Lower lobe of right lung (tissue), 2 donors: ENCODE data around the gene ZNF439. TPM values are rescaled to one million over a fixed set of nuclear protein-coding genes. Genes with fewer than 3 reads are reported as not detected.

ENCODE experiments used
- ATAC-seq, 2 donors: fragments of 200-7000 bp; cut with Tn5 transposase; one replicate each; pipeline ENCODE4 v1.9.1; 2020 to 2022; ENCODE audit warnings: mild to moderate bottlenecking in 2 of 2, moderate library complexity in 2 of 2
- DNase-seq: peaks from one replicate; pipeline ENCODE4 v3.0.0-alpha.2; 2020
- H3K27ac ChIP-seq: fragments of 200-600 bp; one replicate; pipeline ENCODE4 v1.8.0; 2022
- H3K27me3 ChIP-seq: fragments of 200-600 bp; one replicate; pipeline ENCODE4 v1.8.0; 2022; ENCODE audit warnings: low read depth
- H3K36me3 ChIP-seq: fragments of 200-600 bp; one replicate; pipeline ENCODE4 v1.8.0; 2022; ENCODE audit warnings: mild to moderate bottlenecking
- H3K4me1 ChIP-seq: fragments of 200-600 bp; one replicate; pipeline ENCODE4 v1.8.0; 2022
- H3K4me3 ChIP-seq: fragments of 200-600 bp; one replicate; pipeline ENCODE4 v1.8.0; 2022; ENCODE audit warnings: mild to moderate bottlenecking
- H3K9me3 ChIP-seq: fragments of 200-600 bp; one replicate; pipeline ENCODE4 v1.8.0; 2022
- CTCF ChIP-seq: fragments of 200-600 bp; IDR thresholded peaks from one replicate; pipeline ENCODE4 v1.8.0; 2022; ENCODE audit warnings: antibody characterized with exemption, mild to moderate bottlenecking
- intact Hi-C: fragments of 100-400 bp; cut with DNase I; formaldehyde crosslinking; loops from one replicate; pipeline ENCODE4 v1.11.0; 2022
- long read RNA-seq: library from polyadenylated mRNA; unstranded; transcript quantifications from one replicate; pipeline ENCODE4 v2.0.0, GENCODE V29; 2021
- total RNA-seq: library from RNA; stranded (reverse); fragmentation: NEBNext Ultra II Directional; extraction: Animal tissue kit (Norgen Biotek cat#: 25700); gene quantifications from one replicate; pipeline ENCODE4 v1.2.1, GENCODE V29; 2021
- donor health status: DM: no; HTN: yes; CAD: no; lungs with severe emphysema.

Gene ZNF439
- 11.2 TPM for total RNA-seq
- long read RNA-seq, partial matches to known transcripts, result 0 of 14 reads
- long read RNA-seq, other reads (novel, unspliced or antisense), result 10 of 14 reads

- intact Hi-C loops, result no loop called here
- no peak for TF ChIP-seq CTCF
- Histone ChIP-seq H3K4me1 (peaks cover 18% of the 10 kb centered on the region), H3K36me3 (no peaks in the 10 kb centered on the region), H3K27ac (peak within 1 kb of the TSS; percentile 75), H3K9me3 (no peaks in the 10 kb centered on the region), H3K27me3 (no peaks in the 10 kb centered on the region), H3K4me3 (peak within 1 kb of the TSS; percentile 78)
- DNase-seq, result peak; percentile 95
- peak; percentile 99 to 100 for ATAC-seq
Measured at GRCh38 chr19:11848594-11849469, at the start of gene ZNF439. ZNF439 (plus strand) TSS chr19:11848726; CDS start chr19:11848868, 142 bp downstream.

- H3K27ac ChIP-seq, result no peak overlapping the region
- H3K36me3 ChIP-seq, result no peaks in the 10 kb centered on the region
- no peak overlapping the region for H3K4me3 ChIP-seq
- intact Hi-C loops, result no loop called here
- H3K27me3 ChIP-seq, result no peaks in the 10 kb centered on the region
- TF ChIP-seq CTCF, result no peak
- peaks cover 38% of the 10 kb centered on the region for H3K9me3 ChIP-seq
- ATAC-seq (no peak), DNase-seq (no peak)
- no peaks in the 10 kb centered on the region for H3K4me1 ChIP-seq
Measured at GRCh38 chr19:11806354-11807098, 42.0 kb upstream of the ZNF439 start.

GRCh38 chr19:11807099-11807380 lies 41.5 kb upstream of the ZNF439 start:
- no peak for ATAC-seq

GRCh38 chr19:11813703-11814028 lies 34.9 kb upstream of the ZNF439 start:
- Histone ChIP-seq H3K36me3 (no peaks in the 10 kb centered on the region), H3K27ac (peak overlapping the region; percentile 91), H3K9me3 (peaks cover under 1% of the 10 kb centered on the region), H3K4me1 (peaks cover 9% of the 10 kb centered on the region), H3K27me3 (no peaks in the 10 kb centered on the region), H3K4me3 (peak overlapping the region; percentile 87)
- intact Hi-C loops, result no loop called here
- ATAC-seq (peak; percentile 38 to 64), DNase-seq (no peak)
- TF ChIP-seq CTCF, result no peak

More at GRCh38 chr19:11807099-11807380, 41.5 kb upstream of the ZNF439 start:
- H3K27me3 ChIP-seq, result no peaks in the 10 kb centered on the region
- intact Hi-C loops, result no loop called here
- H3K4me3 ChIP-seq, result no peak overlapping the region
- H3K27ac ChIP-seq, result no peak overlapping the region
- no peaks in the 10 kb centered on the region for H3K36me3 ChIP-seq
- TF ChIP-seq CTCF, result no peak
- H3K4me1 ChIP-seq, result no peaks in the 10 kb centered on the region
- DNase-seq, result no peak
- peaks cover 38% of the 10 kb centered on the region for H3K9me3 ChIP-seq

- peak; percentile 96 for DNase-seq
- Histone ChIP-seq H3K4me3 (peak within 1 kb of the TSS; percentile 87), H3K27me3 (no peaks in the 10 kb centered on the region), H3K36me3 (no peaks in the 10 kb centered on the region), H3K27ac (peak within 1 kb of the TSS; percentile 91), H3K9me3 (no peaks in the 10 kb centered on the region), H3K4me1 (peaks cover 9% of the 10 kb centered on the region)
- intact Hi-C loops, result no loop called here
- no peak for TF ChIP-seq CTCF
- peak; percentile 100 for ATAC-seq
Measured at GRCh38 chr19:11814029-11814699, 34.4 kb upstream of the ZNF439 start, which contains the start of gene ZNF440. ZNF440 (plus strand) TSS chr19:11814273; CDS start chr19:11814448, 175 bp downstream.
